CD1c-positive myeloid dendritic cell (primary cell): ENCODE data around the gene CLEC20A.
"Not testable (repeated sequence)": the region's sequence is repeated elsewhere in the genome, so short reads cannot be mapped to it uniquely, and the experiment has no call there.

Source experiments
- DNase-seq: peaks from one replicate; pipeline ENCODE4 v3.0.0-alpha.2; 2016; ENCODE audit errors: extremely low spot score

CLEC20A gene

DNA sequence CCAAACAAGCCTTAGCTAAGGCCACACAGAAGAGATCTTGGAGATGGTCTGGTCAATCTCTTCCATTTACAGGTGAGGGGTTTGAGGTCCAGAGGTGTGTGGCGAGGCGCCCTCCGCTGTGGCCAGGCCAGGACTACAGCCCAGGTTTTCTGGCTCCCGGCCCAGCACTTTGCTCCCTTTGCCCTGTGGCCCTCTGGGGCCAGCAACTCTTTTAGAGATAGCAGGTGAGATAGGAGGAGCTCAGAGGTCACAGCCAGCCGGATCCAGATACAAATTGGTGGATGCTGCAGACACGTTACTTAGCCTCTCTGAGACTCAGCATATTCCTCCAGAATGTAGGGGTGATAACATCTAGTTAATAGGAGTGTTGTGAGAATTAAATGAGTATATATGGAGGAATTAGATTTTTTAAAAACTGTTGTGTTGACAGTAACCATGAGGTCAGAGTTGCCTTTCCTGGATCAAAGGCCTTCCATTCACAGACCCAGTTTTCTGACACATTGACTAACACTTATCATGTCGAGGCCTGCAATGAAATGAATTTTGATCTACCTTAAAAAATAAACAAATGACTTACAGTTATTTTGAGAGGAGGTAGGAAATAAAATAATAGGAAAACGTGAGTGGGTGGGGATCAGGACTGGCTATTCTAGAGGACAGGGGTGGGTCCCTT is 32.7 kb upstream of the CLEC20A start:
- DNase-seq, result no peak

GRCh38 chr1:178528953-178529335 is 32.2 kb upstream of the CLEC20A start:
- DNase-seq, result no peak

DNA sequence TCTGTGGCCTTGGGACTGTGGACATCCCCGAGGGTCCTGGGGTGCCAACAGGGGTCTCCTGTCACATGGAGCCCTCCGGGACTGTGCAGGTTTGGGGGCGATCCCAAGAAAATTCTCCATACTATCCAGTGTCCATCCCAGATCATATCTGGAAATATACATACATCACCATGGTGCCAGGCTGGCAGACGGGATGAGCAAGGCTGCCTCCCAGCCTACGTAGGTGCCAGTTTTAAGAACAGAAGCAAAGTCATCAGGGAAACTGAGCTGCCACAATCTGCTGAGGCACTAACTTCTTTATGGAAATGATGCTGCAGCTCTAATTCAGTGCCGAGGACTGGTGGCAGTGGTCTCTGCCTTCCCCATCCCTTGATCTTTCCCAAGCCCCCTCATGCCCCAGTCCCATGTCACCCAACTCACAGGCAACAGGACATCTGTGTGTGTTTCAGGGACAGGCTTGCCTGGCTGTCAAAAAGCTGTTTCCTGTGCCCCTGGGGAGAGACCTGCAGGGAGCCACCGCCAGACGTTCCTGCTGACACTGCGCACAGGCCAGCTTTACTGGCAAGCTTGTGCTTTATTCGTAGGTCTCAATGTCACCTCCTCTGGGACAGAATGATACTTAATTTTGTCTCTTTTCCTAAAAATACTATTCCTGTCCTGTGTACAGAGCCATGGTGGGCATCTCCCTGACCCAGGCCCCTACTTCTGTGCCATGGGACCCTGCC is 31.6 kb upstream of the CLEC20A start:
- DNase-seq, result no peak

DNA sequence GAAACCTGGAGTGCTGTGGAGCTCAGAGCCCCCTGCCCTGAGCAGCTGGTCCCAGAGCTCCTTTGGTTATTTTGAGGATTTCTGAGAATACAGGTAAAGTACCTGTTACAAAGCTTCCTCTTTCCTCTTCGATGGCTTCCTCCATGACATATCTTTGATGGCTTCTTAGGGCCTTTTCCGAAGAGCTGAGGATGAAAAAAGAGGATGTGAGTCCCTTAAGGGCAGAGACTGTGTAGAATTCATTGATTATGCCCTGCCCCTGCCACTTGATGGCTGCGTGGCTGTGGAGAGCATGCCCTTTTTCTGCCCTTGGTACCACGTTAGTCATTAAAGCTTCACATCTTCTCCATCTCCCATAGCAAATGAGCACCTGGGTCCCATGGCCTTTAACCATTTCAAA is 30.4 kb upstream of the CLEC20A start:
- no peak for DNase-seq

- no peak for DNase-seq
These were observed 24.5 kb upstream of the CLEC20A start for GRCh38 chr1:178521241-178521640.

DNA sequence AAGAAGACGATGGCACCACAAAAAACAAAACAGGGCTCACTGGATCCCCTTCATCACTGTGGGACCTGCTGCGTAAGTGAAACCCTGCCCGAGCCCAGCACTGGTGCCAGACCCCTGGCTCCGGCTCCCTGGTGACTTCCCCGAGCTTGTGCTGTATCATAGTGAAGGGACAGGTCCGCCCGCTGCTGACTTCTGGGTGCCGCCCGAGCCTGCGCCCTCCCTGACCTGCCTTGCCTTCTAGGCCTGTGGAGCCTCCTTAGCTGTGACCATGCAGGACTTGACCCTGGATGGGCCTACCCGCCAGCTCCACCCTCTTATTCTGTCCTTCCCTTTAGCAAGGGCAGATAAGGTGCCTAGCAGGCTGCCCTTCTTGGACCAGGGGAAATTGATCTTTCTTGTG is 24.0 kb upstream of the CLEC20A start:
- DNase-seq, result no peak

DNA sequence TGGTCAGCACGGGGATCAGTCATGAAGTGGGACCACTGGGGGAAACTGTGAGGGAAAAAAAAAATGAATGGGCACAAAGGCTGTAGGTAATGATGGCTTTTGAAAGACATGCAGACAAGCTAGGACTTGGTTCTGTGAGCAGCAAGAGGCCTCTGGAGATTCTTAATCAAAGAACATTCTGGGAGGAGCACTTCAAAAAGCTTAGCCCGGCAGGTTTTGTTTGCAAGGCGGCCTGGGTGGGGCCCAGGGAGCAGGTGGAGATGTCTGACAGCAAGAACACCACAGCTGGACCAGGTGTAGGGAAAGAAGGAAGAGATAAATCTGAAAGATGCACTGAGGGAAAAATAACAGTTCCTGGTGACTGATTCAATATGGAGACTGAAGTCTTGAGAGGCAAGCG is 22.1 kb upstream of the CLEC20A start:
- DNase-seq, result no peak

- no peak for DNase-seq
These were observed 19.3 kb upstream of the CLEC20A start for GRCh38 chr1:178516110-178516509.

- DNase-seq, result no peak
These were observed 16.7 kb upstream of the CLEC20A start for GRCh38 chr1:178513278-178513983.

- DNase-seq, result no peak
These were observed 16.0 kb upstream of the CLEC20A start, which contains the start of gene TEX35 for GRCh38 chr1:178512566-178513277. TEX35 (plus strand) TSS chr1:178513109; CDS start chr1:178513189, 80 bp downstream.

GRCh38 chr1:178510155-178510554 is 13.4 kb upstream of the CLEC20A start:
- no peak for DNase-seq

DNA sequence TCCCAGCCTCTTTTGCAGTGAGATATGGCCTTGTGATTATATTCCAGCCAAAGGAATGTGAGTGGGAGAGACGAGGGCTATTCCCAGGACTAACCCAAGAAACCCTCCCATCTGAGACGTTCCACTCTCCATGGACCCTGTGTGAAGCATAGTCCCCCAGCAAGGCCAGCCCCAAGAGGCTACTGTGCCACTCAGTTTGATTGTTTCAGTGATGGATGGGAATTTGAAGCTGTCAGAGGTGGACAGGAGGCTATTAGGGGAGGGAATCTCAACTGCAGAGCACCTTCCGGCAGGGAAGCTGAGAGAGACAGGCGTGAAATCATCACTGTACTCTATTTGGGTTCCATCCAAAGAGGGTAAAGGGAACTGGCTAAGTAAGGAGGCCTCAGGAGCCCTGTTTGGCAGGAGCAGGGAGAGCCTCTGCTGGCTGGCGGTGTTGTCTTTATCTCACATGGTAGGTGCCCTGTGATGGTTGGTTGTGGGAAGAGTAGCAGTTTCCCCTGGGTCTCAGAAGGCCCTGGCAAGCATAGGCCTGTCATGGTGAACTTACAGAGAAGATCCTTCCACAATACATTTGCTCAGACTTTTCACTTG is 12.7 kb upstream of the CLEC20A start:
- no peak for DNase-seq

DNA sequence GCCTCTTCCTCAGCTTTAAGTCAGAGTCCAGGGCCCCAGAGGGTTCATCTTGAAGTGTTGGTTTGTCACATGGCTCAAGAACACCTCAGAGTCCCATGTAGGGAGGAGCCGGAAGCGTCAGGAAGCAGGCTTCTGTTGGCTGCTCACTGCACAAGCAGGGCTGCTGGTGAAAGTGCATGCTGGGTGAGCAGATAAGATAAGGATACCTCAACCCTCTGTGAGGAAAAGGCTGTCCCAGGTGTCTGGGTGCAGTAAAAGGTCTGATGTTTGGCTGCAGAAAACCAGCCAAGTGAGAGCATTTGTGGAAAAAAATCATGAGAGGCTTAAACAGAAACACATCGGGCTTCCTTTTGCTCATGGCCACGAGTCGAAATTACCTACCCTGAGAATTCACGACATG is 9.9 kb upstream of the CLEC20A start:
- DNase-seq, result no peak

GRCh38 chr1:178506177-178506576 is 9.4 kb upstream of the CLEC20A start:
- DNase-seq, result no peak

GRCh38 chr1:178504286-178504685 is 7.5 kb upstream of the CLEC20A start:
- DNase-seq, result no peak

- DNase-seq, result no peak
These were observed 7.1 kb upstream of the CLEC20A start for GRCh38 chr1:178503849-178504248.

DNA sequence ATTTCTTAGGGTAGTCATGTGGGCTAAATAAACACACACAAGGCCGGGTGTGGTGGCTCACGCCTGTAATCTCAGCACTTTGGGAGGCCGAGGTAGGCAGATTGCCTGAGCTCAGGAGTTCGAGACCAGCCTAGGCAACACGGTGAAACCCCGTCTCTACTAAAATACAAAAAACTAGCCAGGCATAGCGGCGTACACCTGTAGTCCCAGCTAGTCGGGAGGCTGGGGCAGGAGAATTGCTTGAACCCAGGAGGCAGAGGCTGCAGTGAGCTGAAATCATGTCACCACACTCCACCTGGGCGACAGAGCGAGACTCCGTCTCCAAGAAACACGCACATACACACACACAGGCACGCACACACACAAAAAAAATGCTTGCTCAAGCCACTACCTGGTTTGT is 6.6 kb upstream of the CLEC20A start:
- not testable (repeated sequence) for DNase-seq

DNA sequence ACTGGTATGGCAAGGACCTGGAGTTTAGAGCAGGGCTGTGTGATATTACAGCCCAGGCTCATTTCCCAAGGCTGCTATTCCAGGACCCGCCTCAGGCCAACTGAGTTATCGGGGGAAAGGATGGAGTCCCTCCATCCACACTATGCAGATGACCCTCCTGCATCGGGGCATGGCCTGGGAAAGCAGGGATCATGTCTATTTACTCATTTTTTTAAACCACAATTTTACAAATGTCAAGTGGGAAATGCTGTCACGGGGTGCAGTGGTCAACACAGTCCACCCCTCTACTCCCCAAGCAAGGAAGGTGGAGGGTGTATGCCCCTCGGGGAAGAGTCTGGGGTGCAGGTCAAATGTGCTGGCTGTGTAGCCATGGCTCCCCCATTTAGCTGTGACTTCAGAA is 6.1 kb upstream of the CLEC20A start:
- DNase-seq, result no peak

GRCh38 chr1:178502330-178502714 is 5.6 kb upstream of the CLEC20A start:
- DNase-seq, result no peak

DNA sequence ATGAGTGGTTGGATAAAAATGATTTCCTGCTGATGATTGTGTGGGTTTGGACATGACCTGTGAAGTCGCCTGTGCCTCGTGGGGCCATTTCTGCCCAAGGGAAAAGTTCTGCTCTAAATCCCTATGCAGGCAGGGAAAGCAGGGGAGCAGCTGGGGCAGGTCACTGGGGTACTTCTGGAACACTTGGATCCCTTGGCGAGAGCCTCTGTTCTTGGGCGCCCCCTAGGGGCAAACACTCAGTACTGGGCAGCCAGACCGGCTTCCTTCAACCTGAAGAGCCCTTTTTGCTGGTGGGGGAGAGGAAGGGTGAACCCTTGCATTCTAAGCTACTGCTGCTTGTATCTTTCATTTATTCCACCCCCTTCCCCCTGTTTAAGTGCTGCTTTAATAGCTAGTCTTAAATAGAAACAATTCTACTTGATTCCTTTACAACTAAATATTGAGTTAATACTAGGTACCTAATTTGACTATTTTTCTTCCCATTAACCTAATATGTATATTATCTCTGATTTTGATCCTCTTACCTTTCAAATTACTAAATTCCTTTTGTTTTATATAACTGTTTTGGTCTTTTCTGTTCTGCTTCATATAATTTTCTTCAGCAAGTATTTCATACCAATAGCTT is 5.1 kb upstream of the CLEC20A start:
- peak; percentile 73 for DNase-seq

GRCh38 chr1:178500936-178501554 is 4.3 kb upstream of the CLEC20A start:
- no peak for DNase-seq
